Spleen (tissue), 11 donors: ENCODE measurements around the gene NELFE. TPM values are rescaled to one million over a fixed set of nuclear protein-coding genes. Genes with fewer than 3 reads are reported as not detected.
A peak's percentile ranks its signal among the peaks of the same experiment; 100 is the strongest.

ENCODE experiments used
- DNase-seq: peaks from one replicate; pipeline ENCODE4 v3.0.0-alpha.2; 2020
- H3K27ac ChIP-seq, 8 donors: fragments of 200-600 bp; sonication (generic) in 7 of 8; 1 replicate in 4 of 8; 2 replicates in 4 of 8; pipeline versions ENCODE4 v1.5.0 to v1.8.0; 2016 to 2021; ENCODE audit warnings: inconsistent platforms in 4 of 8, mild to moderate bottlenecking in 4 of 8, moderate library complexity in 1 of 8
- H3K27me3 ChIP-seq, 7 donors: fragments of 200-600 bp; sonication (generic) in 6 of 7; replicated peaks in 1 of 7; 1 replicate in 4 of 7; 2 replicates in 3 of 7; pipeline versions ENCODE4 v1.5.0 to v1.8.0; 2016 to 2021; ENCODE audit warnings: inconsistent platforms in 3 of 7, mild to moderate bottlenecking in 1 of 7
- H3K36me3 ChIP-seq, 6 donors: fragments of 200-600 bp; sonication (generic) in 5 of 6; 1 replicate in 4 of 6; 2 replicates in 2 of 6; pipeline versions ENCODE4 v1.5.0 to v1.8.0; 2016 to 2021; ENCODE audit warnings: inconsistent platforms in 2 of 6
- H3K4me1 ChIP-seq, 6 donors: fragments of 200-600 bp; sonication (generic) in 5 of 6; 1 replicate in 3 of 6; 2 replicates in 3 of 6; pipeline versions ENCODE4 v1.5.0 to v1.8.0; 2016 to 2021; ENCODE audit warnings: inconsistent platforms in 3 of 6
- H3K4me3 ChIP-seq, 8 donors: fragments of 200-600 bp; sonication (generic) in 7 of 8; 1 replicate in 4 of 8; 2 replicates in 4 of 8; pipeline versions ENCODE4 v1.5.0 to v1.8.0; 2016 to 2021; ENCODE audit warnings: inconsistent platforms in 4 of 8, mild to moderate bottlenecking in 4 of 8, moderate library complexity in 2 of 8
- H3K9me3 ChIP-seq, 8 donors: fragments of 200-600 bp; sonication (generic) in 7 of 8; 1 replicate in 4 of 8; 2 replicates in 4 of 8; pipeline versions ENCODE4 v1.5.0 to v1.8.0; 2016 to 2021; ENCODE audit warnings: inconsistent platforms in 4 of 8
- POLR2A ChIP-seq, 3 donors: fragments of 450-650 bp; IDR thresholded peaks; one replicate each; pipeline ENCODE4 v1.5.1; 2017; ENCODE audit warnings: antibody characterized with exemption in 3 of 3, mild to moderate bottlenecking in 1 of 3
- POLR2AphosphoS5 ChIP-seq, 3 donors: sonication (generic); formaldehyde crosslinking; IDR thresholded peaks; one replicate each; pipeline ENCODE4 v1.5.1; 2017; ENCODE audit warnings: antibody characterized with exemption in 3 of 3
- WGBS, 5 donors: extraction: QIAGEN DNeasy Blood & Tissue Kit in 3 of 5; methylation state at CpG; one replicate each; pipeline versions ENCODE4 v1.1.5 to v1.1.7; 2013 to 2018; 5-methylcytosine and 5-hydroxymethylcytosine counted together
- intact Hi-C: fragments of 100-400 bp; cut with DNase I; formaldehyde crosslinking; loops from one replicate; pipeline ENCODE4 v1.15.0; 2023; ENCODE audit warnings: low total_unique reads
- polyA plus RNA-seq, 3 donors: library from polyadenylated mRNA; stranded (reverse); fragments of 200-250 nt; gene quantifications; one replicate each; pipeline ENCODE4 v1.2.1, GENCODE V29; 2013
- total RNA-seq, 7 donors: library from RNA; depleted of rRNA in 3 of 7; stranded (reverse); fragments of >200 nt in 3 of 7; fragmentation: NEBNext Ultra II Directional in 4 of 7; extraction: Animal tissue kit (Norgen Biotek cat#: 25700) in 4 of 7; gene quantifications; one replicate each; pipeline versions ENCODE4 v1.1.0 to v1.2.1, GENCODE V29; 2016 to 2021
- TF ChIP-seq, protein P1 (sequence below), 11 experiments: fragments of 200-600 bp in 7 of 11; fragments of 450-650 bp in 4 of 11; sonication (generic) in 4 of 11; IDR thresholded peaks in 8 of 11; conservative IDR thresholded peaks in 3 of 11; 1 replicate in 7 of 11; 2 replicates in 4 of 11; pipeline versions ENCODE4 v1.4.0 to v1.8.0; 2016 to 2021; ENCODE audit warnings: antibody characterized with exemption in 11 of 11, inconsistent platforms in 4 of 11, mild to moderate bottlenecking in 1 of 11
- donor health status: healthy with polysubstance abuse.
- donor health status: DM: no; HTN: no; CAD: no; lungs with moderate emphysema.
- donor health status: DM: no; HTN: no; CAD: no.
- donor health status: Bipolar disorder and iron deficiency.
- donor health status: healthy.
- donor health status: DM: no; HTN: no; CAD: no.
- donor health status: DM: yes; HTN: yes; CAD: no.

Gene NELFE
- total and polyA plus RNA-seq, 10 donors = 35.0 to 50.7 (median 45.0) TPM

DNA sequence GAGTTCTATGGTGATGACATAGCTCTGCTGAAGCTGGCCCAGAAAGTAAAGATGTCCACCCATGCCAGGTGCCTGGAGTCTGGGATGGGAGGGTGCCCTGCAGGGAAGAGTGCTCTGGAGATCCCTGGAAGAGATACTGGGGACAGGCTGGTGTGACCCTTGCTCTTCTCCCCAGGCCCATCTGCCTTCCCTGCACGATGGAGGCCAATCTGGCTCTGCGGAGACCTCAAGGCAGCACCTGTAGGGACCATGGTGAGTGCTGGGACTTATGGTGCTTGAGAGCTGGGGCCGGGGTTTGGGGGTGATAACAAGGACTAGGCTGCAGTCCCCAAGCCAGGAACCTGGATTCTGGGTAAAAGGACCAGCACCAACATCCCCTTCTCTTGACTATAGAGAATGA is 15.0 kb downstream of the NELFE start:
- intact Hi-C loops = no loop called here
- 80 to 94% (median 87%) methylated on average over 3 of the region's 3 CpGs for WGBS, 5 donors

DNA sequence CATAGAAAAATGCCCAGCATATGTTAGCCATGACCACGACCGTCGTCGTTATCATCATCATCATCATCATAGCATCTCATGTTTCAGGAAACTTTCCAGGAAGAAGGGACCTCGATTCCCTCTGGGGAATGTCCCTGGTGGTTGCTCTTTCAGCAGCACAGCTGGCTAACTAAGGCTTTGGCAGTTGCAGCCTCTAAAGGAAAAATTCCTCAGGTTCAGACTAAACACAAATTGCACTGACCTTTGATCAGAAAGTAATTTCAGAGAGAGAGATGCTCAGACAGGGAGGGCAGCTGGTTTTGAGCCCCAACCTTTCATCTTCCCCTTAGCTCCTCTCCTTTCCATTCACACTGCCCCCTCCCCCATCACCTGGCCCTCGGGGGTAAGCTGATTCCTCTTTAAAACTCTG is 18.5 kb downstream of the NELFE start:
- peaks cover 0 to 64% (median 2%) of the 10 kb centered on the region in 6 donors for H3K36me3 ChIP-seq
- peak; percentile 9 for DNase-seq
- intact Hi-C loops = no loop called here
- TF ChIP-seq POLR2AphosphoS5 (IDR thresholded peaks at IDR 0.05) (no peak), POLR2A (IDR thresholded peaks at IDR 0.05) (no peak)
- TF ChIP-seq, protein P1, sequence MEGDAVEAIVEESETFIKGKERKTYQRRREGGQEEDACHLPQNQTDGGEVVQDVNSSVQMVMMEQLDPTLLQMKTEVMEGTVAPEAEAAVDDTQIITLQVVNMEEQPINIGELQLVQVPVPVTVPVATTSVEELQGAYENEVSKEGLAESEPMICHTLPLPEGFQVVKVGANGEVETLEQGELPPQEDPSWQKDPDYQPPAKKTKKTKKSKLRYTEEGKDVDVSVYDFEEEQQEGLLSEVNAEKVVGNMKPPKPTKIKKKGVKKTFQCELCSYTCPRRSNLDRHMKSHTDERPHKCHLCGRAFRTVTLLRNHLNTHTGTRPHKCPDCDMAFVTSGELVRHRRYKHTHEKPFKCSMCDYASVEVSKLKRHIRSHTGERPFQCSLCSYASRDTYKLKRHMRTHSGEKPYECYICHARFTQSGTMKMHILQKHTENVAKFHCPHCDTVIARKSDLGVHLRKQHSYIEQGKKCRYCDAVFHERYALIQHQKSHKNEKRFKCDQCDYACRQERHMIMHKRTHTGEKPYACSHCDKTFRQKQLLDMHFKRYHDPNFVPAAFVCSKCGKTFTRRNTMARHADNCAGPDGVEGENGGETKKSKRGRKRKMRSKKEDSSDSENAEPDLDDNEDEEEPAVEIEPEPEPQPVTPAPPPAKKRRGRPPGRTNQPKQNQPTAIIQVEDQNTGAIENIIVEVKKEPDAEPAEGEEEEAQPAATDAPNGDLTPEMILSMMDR (IDR thresholded peaks at IDR 0.05 in 8 of 11, conservative IDR thresholded peaks at IDR 0.05 in 3 of 11) = no peak
- peaks cover 0 to 32% (median 0%) of the 10 kb centered on the region in 7 donors for H3K27me3 ChIP-seq
- H3K27ac ChIP-seq = no peak overlapping the region
- H3K9me3 ChIP-seq = no peaks in the 10 kb centered on the region
- peaks cover 0 to 7% (median 0%) of the 10 kb centered on the region in 6 donors for H3K4me1 ChIP-seq
- H3K4me3 ChIP-seq = no peak overlapping the region
- 9 to 20% (median 13%) methylated on average over 6 of the region's 6 CpGs for WGBS, 5 donors

More for the DNA sequence above, 15.0 kb downstream of the NELFE start:
- Histone ChIP-seq H3K36me3 (peaks cover 0 to 59% (median 2%) of the 10 kb centered on the region in 6 donors), H3K4me1 (peaks cover 0 to 19% (median 0%) of the 10 kb centered on the region in 6 donors), H3K4me3 (no peak overlapping the region), H3K27ac (no peak overlapping the region), H3K27me3 (peaks cover 0 to 36% (median 0%) of the 10 kb centered on the region in 7 donors), H3K9me3 (no peaks in the 10 kb centered on the region)
- TF ChIP-seq POLR2AphosphoS5 (IDR thresholded peaks at IDR 0.05) (no peak), POLR2A (IDR thresholded peaks at IDR 0.05) (no peak)
- TF ChIP-seq, protein P1 (IDR thresholded peaks at IDR 0.05 in 8 of 11, conservative IDR thresholded peaks at IDR 0.05 in 3 of 11) = no peak
- peak; percentile 52 for DNase-seq

DNA sequence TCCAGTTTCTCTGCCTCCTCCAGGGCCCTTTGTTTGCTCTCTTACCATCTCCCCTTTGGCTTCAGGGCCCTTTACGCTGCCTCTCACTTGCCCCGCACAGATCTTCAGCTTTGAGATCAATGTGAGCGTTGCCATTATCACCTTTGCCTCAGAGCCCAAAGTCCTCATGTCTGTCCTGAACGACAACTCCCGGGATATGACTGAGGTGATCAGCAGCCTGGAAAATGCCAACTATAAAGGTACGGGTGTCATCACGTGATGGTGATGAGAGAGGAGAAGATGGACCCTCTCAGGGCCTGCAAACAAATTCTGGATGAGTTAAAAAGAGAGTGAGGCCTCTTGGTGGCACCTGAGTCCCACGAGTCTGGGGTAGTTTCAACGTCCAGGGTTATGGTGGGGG is 22.9 kb downstream of the NELFE start:
- no peaks in the 10 kb centered on the region for H3K9me3 ChIP-seq
- intact Hi-C loops = no loop called here
- TF ChIP-seq, protein P1 (IDR thresholded peaks at IDR 0.05 in 8 of 11, conservative IDR thresholded peaks at IDR 0.05 in 3 of 11) = no peak
- no peak for TF ChIP-seq POLR2A (IDR thresholded peaks at IDR 0.05)
- TF ChIP-seq POLR2AphosphoS5 (IDR thresholded peaks at IDR 0.05) = no peak
- no peak overlapping the region for H3K4me3 ChIP-seq
- no peaks in the 10 kb centered on the region for H3K4me1 ChIP-seq
- WGBS, 5 donors = 79 to 87% (median 85%) methylated on average over 9 of the region's 9 CpGs
- H3K36me3 ChIP-seq = peaks cover 0 to 45% (median 0%) of the 10 kb centered on the region in 6 donors
- peak; percentile 29 for DNase-seq
- no peak overlapping the region for H3K27ac ChIP-seq
- no peaks in the 10 kb centered on the region for H3K27me3 ChIP-seq

DNA sequence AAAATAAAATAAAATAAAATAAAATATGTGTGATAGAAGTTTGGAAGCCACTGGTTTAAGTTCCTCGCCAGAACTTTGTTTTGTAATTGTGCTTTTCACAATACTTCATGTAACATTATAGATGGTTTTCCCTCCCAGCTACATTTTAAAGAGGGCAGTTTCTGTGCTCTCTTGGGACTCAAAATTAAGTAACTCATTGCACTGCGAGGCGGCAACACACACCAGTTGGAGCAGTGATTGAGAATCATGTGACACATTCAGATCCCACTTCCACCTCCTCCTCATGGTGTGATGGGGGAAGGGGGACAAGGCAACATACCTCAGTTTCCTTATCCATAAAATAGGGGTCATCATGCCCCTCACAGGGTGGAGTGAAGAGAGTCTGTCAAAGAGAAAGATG is 23.8 kb downstream of the NELFE start:
- peak; percentile 6 for DNase-seq
- Histone ChIP-seq H3K4me3 (no peak overlapping the region), H3K27ac (no peak overlapping the region), H3K9me3 (no peaks in the 10 kb centered on the region), H3K27me3 (no peaks in the 10 kb centered on the region), H3K36me3 (peaks cover 0 to 36% (median 0%) of the 10 kb centered on the region in 6 donors), H3K4me1 (no peaks in the 10 kb centered on the region)
- WGBS, 5 donors = 50 to 85% (median 62%) methylated on average over 3 of the region's 3 CpGs
- intact Hi-C loops = no loop called here
- TF ChIP-seq POLR2AphosphoS5 (IDR thresholded peaks at IDR 0.05) = no peak
- no peak for TF ChIP-seq POLR2A (IDR thresholded peaks at IDR 0.05)
- TF ChIP-seq, protein P1 (IDR thresholded peaks at IDR 0.05 in 8 of 11, conservative IDR thresholded peaks at IDR 0.05 in 3 of 11) = no peak
